ENCODE data around the gene SERPINE2. TPM values are rescaled to one million over a fixed set of nuclear protein-coding genes. Genes with fewer than 3 reads are reported as not detected.
A peak's percentile ranks its signal among the peaks of the same experiment; 100 is the strongest.

SERPINE2 gene
- total and polyA plus RNA-seq, 11 donors, result 9.3 to 61.7 (median 22.1) TPM

DNA sequence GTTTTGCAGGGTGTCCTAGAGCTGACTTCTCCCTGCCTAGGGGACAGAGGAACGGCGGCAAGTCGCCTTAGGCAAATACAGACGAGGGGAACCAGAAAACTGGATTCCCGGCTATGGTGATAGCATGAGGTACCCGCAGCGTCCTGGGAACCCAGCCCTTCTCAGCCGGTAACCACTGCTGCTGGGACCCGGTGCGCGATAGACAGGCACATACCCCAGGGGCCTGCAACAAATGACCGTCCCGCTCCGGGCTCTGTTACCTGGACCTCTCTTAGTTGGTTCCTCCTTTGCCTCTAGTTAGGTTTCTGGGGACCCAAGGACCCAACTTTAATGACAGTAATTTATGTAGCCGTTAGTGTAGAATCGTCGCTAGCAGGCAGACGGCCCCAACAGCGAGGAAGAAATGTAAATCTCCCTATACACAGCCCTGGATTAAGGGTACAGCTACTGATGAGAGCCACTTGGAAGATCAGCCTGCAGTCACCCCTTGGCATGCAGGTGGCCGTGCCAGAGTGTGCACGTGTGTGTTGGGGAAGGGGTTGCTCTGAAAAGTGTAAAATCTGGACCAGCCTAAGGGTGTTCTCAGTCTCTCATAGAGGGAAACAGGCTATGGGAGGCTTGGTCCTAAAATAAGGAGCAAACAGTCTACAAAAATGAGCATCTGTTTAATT lies 819 bp upstream of the SERPINE2 start:
- WGBS, 4 donors, result 8 to 32% (median 15%) methylated on average over 19 to 21 of the region's 21 CpGs
- peak in 3 of 4 donors; percentile 13 to 17 (median 13) for ATAC-seq
- peak in 1 of 5 donors; percentile 29 for DNase-seq
- Histone ChIP-seq H3K9me3 (no peaks in the 10 kb centered on the region), H3K36me3 (no peaks in the 10 kb centered on the region), H3K4me1 (peaks cover 0 to 28% (median 7%) of the 10 kb centered on the region in 12 donors), H3K27ac (peak overlapping the region in 7 of 12 donors; percentile 47 to 79 (median 56)), H3K27me3 (peaks cover 0 to 53% (median 15%) of the 10 kb centered on the region in 9 donors), H3K4me3 (peak overlapping the region; percentile 17 to 88 (median 66))
- TF ChIP-seq POLR2A (IDR thresholded peaks at IDR 0.05), result no peak
- TF ChIP-seq, protein P1, sequence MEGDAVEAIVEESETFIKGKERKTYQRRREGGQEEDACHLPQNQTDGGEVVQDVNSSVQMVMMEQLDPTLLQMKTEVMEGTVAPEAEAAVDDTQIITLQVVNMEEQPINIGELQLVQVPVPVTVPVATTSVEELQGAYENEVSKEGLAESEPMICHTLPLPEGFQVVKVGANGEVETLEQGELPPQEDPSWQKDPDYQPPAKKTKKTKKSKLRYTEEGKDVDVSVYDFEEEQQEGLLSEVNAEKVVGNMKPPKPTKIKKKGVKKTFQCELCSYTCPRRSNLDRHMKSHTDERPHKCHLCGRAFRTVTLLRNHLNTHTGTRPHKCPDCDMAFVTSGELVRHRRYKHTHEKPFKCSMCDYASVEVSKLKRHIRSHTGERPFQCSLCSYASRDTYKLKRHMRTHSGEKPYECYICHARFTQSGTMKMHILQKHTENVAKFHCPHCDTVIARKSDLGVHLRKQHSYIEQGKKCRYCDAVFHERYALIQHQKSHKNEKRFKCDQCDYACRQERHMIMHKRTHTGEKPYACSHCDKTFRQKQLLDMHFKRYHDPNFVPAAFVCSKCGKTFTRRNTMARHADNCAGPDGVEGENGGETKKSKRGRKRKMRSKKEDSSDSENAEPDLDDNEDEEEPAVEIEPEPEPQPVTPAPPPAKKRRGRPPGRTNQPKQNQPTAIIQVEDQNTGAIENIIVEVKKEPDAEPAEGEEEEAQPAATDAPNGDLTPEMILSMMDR (IDR thresholded peaks at IDR 0.05), result no peak
- intact Hi-C loops (cut with DNase I), result loop anchor here in 5 of 10 donors (2.0 to 5.0 kb wide), 5 partner anchors 43 to 245 kb away; no protein-coding TSS in a partner anchor

DNA sequence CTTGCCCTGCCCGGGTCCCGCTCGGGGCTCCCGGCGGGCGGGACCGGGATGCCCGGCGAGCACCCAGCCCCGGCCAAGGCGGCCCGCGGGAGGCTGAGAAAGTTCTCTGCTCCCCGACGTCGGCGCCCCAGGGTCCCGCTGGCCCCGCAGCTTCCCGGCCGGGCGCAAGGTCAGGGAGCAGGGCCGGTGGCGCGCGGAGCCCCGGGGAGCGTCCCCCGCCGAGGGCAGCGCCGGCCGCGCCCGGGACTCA lies 331 bp downstream of the SERPINE2 start:
- Histone ChIP-seq H3K27ac (peak overlapping the region in 11 of 12 donors; percentile 16 to 79 (median 50)), H3K36me3 (no peaks in the 10 kb centered on the region), H3K4me3 (peak overlapping the region; percentile 56 to 88 (median 70)), H3K4me1 (peaks cover 0 to 28% (median 7%) of the 10 kb centered on the region in 12 donors), H3K9me3 (no peaks in the 10 kb centered on the region), H3K27me3 (peaks cover 0 to 53% (median 15%) of the 10 kb centered on the region in 9 donors)
- TF ChIP-seq POLR2A (IDR thresholded peaks at IDR 0.05), result no peak
- TF ChIP-seq, protein P1 (IDR thresholded peaks at IDR 0.05), result no peak
- 0 to 1% (median 1%) methylated on average over 10 to 35 of the region's 35 CpGs; no CpG with 5 or more reads in 1 of the 4 donors for WGBS, 4 donors
- intact Hi-C loops (cut with DNase I), result loop anchor here in 4 of 10 donors (2.0 to 5.0 kb wide), 3 partner anchors 41 to 246 kb away; no protein-coding TSS in a partner anchor
- DNase-seq, result no peak
- ATAC-seq, result peak in 2 of 4 donors; percentile 27 to 58

DNA sequence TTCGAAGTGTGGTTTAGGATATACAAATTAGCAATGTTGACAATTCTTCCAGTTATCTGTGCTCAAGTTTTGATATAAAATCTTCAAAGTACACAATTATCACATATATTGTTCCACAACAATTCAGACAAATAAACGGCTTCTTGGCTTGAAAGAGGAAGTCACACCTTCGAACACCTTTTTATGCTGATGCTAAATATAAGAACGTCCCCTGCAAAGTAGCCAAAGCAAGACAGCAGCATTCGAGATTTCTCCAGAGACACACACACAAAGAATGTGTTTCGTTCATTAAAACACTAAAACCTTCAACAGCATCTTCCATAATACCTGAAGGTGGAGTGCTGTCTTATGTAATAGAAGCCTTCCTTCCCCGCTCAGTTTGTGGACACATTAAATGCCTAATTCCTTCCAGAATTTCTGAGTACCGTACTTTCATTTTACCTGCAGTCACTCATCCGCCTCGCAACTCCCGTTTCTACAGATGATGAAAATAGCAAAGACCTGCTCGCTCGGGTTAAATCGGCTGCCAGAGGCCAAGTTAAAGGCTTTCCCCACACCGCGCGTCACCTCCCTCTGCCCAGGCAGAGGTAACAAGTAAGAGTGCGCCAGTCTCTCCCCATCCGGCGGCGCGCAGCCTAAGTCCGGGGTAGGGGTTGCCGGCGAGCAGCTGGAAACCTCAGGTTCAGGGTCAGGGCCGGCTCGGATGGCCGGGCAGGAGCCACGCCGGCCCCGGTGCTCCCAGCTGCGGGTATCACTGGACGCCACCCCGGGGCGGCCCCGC lies 847 bp downstream of the SERPINE2 start:
- Histone ChIP-seq H3K9me3 (no peaks in the 10 kb centered on the region), H3K36me3 (no peaks in the 10 kb centered on the region), H3K4me3 (peak overlapping the region; percentile 56 to 88 (median 70)), H3K27ac (peak overlapping the region in 11 of 12 donors; percentile 16 to 79 (median 50)), H3K4me1 (peaks cover 0 to 28% (median 7%) of the 10 kb centered on the region in 12 donors), H3K27me3 (peaks cover 0 to 53% (median 15%) of the 10 kb centered on the region in 9 donors)
- intact Hi-C loops (cut with DNase I), result loop anchor here in 4 of 10 donors (2.0 to 5.0 kb wide), 3 partner anchors 41 to 247 kb away; no protein-coding TSS in a partner anchor
- no peak for TF ChIP-seq POLR2A (IDR thresholded peaks at IDR 0.05)
- TF ChIP-seq, protein P1 (IDR thresholded peaks at IDR 0.05), result no peak
- DNase-seq (peak in 3 of 5 donors; percentile 18 to 34 (median 28)), ATAC-seq (peak in 3 of 4 donors; percentile 29 to 51 (median 33))
- whole genome bisulfite sequencing, 4 donors, result 3 to 6% (median 4%) methylated on average over 17 to 36 of the region's 36 CpGs

All from heart left ventricle (tissue), 16 donors.